Kasumi-1 (cell line): ENCODE measurements around the gene OR13A1.
"Not testable (repeated sequence)": the region's sequence is repeated elsewhere in the genome, so short reads cannot be mapped to it uniquely, and the experiment has no call there.

Experiments used
- DNase-seq, 2 experiments: peaks; one replicate each; lab custom pipeline; 2025; lab: John Stamatoyannopoulos, UW

The OR13A1 gene

DNA sequence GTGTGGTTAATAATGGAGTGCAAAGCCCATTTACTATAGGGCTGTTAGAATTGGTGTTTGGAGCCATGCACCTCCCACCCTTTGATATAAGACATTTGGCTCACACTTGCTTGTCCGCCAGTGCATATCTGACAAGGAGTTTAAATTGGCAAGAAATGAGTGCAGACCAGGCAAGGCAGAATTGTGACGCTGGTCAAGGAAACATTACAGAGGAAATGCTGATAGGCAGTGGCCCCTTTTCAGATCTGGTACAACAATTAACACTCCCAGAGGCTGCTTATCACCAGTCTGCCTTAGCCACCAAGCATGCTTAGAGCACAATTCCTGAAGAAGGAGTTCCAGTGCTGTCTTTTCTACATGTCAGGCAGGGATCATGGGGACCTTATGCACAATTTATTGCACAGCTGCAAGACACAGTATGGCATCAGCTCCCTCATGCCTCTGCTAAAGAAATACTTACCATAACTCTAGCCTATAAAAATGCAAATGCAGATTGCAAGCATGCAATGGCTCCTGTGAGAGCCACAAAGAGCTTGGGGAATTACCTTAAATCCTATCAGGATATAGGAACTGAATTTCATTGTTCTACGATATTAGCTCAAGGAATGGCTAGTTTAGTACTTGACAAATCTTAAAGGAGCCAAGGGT is 35.2 kb downstream of the OR13A1 start:
- no peak for DNase-seq

DNA sequence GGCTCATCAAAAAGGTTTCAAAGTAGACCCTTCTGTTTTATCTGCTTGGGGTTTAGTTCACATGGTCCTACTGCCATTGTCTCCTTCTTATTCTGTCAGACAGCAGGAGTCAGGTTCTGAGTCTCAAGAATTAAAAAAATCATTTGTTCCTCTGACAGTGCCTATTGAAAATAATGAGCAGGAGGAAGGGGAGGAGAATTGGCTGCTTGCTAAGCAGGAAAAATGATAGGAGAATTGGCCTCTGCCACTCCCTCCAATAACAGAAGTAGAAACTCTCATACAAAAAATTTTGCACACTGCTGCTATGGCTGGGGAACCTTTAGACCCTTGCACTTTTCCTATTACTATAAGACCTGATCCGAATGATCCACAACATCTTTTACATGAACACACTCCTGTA is 35.7 kb downstream of the OR13A1 start:
- no peak for DNase-seq

DNA sequence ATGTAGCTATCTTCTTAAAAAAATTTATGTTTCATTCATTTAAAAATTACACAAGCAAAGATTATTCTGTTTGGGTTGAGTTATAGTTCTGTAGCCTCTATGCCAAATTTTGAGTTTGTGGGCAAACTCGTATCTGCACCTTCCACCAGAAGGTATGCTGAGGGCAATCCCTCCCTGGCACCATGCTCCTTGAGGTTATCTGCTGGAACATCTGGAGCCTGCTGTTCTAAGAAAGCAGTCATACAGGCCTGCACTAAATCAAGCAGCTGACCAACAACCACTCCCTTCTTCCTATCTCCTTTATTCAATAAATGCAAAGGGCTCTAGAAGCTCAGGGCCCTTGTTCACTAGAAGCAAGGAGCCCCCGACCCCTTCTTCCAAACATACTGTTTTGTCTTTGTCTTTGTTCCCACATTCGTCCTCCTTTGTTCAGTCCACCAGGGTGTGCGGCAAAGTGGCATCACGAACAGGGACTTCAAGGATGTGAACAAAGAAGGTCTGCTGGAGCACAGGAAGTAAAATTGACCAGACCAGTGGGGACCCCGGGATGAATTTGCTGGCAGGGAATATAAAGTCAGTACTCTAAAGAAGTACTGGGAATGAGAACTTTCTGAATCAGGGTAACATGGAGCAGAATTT is 36.4 kb downstream of the OR13A1 start:
- no peak for DNase-seq

DNA sequence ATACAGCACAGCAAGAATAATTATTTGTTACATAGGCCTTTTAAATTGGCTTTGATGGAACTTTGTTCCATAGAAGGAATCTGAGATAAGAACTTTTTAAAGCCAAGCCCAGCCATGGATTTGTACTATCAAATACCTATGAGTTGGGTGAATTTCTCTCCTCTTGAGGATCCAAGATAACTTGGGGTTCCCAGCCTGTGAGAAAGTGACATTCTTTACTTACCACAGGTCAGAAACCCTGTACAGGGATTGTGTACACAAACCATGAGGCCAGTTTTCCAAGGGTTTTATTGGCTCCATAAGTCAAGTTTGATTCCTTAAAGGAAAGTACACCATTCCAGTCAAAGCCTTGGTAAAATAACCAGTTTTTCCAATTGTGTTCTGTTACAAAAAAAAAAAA is 39.3 kb downstream of the OR13A1 start:
- DNase-seq = not testable (repeated sequence)

DNA sequence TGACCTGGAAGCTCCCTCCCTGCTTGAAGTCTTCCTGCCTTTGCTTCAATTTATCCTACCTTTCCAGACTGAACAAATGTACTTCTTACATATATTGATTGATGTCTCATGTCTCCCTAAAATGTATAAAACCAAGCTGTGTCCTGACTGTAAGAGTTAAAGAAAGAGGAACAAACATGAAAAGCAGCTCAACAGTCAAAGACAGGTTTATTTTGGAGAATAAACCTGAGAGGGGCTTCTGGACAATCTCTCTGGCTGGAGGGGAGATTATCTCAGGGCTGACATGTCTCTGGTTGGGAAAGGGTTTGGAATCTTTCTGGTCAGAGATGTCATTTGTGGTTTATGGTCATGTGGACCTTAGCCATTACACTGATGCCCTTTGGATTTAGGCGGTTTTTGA is 41.0 kb downstream of the OR13A1 start:
- DNase-seq = no peak

DNA sequence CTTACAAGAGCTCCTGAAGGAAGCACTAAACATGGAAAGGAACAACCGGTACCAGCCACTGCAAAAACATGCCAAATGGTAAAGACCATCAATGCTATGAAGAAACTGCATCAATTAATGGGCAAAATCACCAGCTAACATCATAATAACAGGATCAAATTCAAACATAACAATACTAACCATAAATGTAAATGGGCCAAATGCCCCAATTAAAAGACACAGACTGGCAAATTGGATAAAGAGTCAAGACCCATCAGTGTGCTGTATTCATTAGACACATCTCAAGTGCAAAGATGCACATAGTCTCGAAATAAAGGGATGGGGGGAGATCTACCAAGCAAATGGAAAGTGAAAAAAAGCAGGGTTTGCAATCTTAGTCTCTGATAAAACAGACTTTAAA is 47.6 kb downstream of the OR13A1 start:
- not testable (repeated sequence) for DNase-seq

- no peak for DNase-seq
These were observed 49.4 kb downstream of the OR13A1 start for GRCh38 chr10:45265996-45266395.

- no peak for DNase-seq
These were observed 53.5 kb downstream of the OR13A1 start for GRCh38 chr10:45261946-45262345.

- no peak for DNase-seq
These were observed 54.1 kb downstream of the OR13A1 start for GRCh38 chr10:45261243-45261775.

GRCh38 chr10:45260635-45261034 is 54.8 kb downstream of the OR13A1 start:
- DNase-seq = not testable (repeated sequence)

GRCh38 chr10:45259786-45260495 is 55.5 kb downstream of the OR13A1 start:
- not testable (repeated sequence) for DNase-seq

DNA sequence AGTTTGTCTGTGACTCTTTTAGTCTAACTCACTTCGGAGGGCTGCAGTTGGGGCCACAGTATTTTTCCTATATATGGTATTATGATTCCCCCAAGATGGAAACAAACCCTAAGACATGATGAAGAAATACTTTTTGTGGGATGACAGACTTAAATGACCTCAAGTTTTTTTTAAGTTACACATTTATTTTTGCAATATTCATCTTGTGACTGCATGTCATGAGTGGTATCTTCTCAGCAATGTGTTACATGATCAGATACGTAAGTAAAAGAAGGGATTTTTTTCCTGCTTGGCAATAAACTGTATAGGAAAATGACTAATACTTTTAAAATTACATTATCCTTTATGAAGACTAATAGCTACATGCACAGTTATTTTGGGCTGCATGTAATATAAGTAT is 57.8 kb downstream of the OR13A1 start:
- no peak for DNase-seq

DNA sequence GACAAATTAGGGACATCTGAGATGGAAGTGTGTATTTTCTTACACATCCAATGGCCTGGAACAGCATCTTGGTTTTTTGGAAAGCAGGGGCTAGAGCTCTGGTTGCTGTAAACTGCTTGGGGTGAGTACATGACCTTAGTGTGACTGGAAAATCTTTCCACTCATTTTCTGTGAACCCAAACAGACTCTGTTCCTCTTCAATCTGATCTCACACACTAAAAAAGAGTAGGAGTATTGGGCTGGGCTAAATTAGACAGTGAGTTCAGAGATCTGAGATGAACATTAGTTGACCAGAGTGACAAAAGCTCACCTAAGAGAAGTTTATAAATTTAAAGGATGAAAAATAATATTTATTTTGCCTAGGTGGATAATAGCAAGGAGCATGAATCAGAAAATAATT is 59.2 kb downstream of the OR13A1 start:
- no peak for DNase-seq

GRCh38 chr10:45255706-45256105 is 59.7 kb downstream of the OR13A1 start:
- no peak for DNase-seq

- DNase-seq = no peak
These were observed 60.5 kb downstream of the OR13A1 start for GRCh38 chr10:45254892-45255291.

DNA sequence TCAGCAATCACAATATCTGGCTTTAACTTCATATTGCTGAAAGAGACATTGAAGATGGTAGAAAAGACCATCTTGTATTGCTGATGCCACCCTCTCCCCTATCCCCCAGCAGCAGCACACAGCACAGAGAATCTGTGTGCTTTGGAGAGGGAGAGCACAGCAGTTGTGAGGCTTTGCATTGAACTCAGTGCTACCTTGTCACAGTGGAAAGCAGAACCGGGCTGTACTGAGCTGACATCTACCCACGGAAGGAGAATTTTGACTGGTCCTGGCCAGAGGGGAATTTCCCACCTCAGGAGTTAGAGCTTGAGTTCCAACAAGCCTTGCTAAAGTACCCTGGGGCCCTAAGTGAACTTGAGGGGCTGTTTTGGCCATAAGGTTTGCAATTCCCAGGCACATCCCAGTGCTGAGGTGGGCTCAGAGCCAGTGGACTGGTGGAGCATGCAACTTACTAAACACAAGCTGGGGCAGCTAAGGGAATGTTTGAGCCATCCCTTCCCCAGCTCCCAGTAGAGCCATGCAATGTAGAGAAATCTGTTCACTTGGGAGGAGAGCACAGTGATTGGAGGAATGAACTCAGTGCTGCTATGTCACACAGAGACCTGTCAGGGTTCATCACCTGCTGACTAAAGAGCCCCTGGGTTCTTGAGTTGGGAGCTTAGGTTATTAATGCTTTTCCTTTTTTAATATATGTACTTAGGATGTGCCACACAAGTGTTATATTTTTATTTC is 62.1 kb downstream of the OR13A1 start:
- DNase-seq = no peak
